ENCODE measurements around the gene CDK14. TPM values are rescaled to one million over a fixed set of nuclear protein-coding genes. Genes with fewer than 3 reads are reported as not detected.

CDK14 gene
- total and polyA plus RNA-seq, 2 donors (not counting 3 experiments of a cell fraction or from before 2014, with no cell fraction given) = 5.5 to 34.2 TPM

DNA sequence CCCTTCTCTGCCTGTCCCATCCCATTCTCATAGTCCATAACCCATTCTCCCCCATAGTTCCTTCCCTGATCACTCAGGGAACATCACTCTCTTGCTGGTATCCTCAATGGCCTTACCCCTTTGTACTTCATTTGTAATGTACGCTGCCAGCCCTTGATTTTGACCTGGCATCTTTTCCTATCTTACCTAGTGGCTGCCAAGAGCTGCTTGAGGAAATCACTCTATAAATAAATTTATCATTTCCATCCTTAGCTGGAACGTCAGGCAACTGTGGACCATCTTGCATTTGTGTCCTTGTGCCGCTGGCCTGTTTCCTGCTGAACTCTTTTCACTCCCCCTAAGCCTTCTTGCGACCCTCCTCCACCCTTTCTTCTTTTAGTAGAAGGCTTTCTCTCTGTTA lies 14.0 kb downstream of the CDK14 start:
- POLR2A ChIA-PET = no interaction called here
- H3K36me3 ChIP-seq (ENCODE audit: control insufficient read depth in 2 of 2, extremely low read depth in 1 of 2, insufficient read depth in 2 of 2, low read length in 2 of 2) = no peaks in the 10 kb centered on the region
- dilution Hi-C loops (cut with MboI; ENCODE audit: extremely low pct_ligation_motif_present, low sequenced_read_pairs) = no loop called here
- FAIRE-seq (no peak), DNase-seq (ENCODE audit: low read depth, low spot score) (no peak)
- TF ChIP-seq FOS (IDR thresholded peaks at IDR 0.05; ENCODE audit: borderline replicate concordance, insufficient read depth, low read length) (no peak), GATA2 (IDR thresholded peaks at IDR 0.05; ENCODE audit: insufficient read depth, insufficient read length, low read depth, low read length) (no peak), POLR2A (IDR thresholded peaks at IDR 0.05; ENCODE audit: low read depth, low read length) (no peak), JUN (IDR thresholded peaks at IDR 0.05; ENCODE audit: borderline replicate concordance, insufficient read depth, insufficient read length, low read depth) (no peak), MYC (IDR thresholded peaks at IDR 0.05; ENCODE audit: low read depth, low read length) (no peak), POLR2AphosphoS5 (IDR thresholded peaks at IDR 0.05; ENCODE audit: insufficient read depth, low read depth, low read length) (no peak), EZH2 (IDR thresholded peaks at IDR 0.05; ENCODE audit: borderline replicate concordance, low read depth, low read length, severe bottlenecking) (no peak)
- TF ChIP-seq, protein P1, sequence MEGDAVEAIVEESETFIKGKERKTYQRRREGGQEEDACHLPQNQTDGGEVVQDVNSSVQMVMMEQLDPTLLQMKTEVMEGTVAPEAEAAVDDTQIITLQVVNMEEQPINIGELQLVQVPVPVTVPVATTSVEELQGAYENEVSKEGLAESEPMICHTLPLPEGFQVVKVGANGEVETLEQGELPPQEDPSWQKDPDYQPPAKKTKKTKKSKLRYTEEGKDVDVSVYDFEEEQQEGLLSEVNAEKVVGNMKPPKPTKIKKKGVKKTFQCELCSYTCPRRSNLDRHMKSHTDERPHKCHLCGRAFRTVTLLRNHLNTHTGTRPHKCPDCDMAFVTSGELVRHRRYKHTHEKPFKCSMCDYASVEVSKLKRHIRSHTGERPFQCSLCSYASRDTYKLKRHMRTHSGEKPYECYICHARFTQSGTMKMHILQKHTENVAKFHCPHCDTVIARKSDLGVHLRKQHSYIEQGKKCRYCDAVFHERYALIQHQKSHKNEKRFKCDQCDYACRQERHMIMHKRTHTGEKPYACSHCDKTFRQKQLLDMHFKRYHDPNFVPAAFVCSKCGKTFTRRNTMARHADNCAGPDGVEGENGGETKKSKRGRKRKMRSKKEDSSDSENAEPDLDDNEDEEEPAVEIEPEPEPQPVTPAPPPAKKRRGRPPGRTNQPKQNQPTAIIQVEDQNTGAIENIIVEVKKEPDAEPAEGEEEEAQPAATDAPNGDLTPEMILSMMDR (IDR thresholded peaks at IDR 0.05; ENCODE audit: extremely low read depth in 1 of 2, insufficient read depth in 1 of 2, low read depth in 1 of 2, low read length in 2 of 2) = no peak
- TF ChIP-seq, protein P2, sequence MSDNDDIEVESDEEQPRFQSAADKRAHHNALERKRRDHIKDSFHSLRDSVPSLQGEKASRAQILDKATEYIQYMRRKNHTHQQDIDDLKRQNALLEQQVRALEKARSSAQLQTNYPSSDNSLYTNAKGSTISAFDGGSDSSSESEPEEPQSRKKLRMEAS (IDR thresholded peaks at IDR 0.05; ENCODE audit: insufficient read depth, insufficient read length) = no peak
- no peaks in the 10 kb centered on the region for H3K27me3 ChIP-seq (ENCODE audit: control insufficient read depth in 2 of 2, insufficient read depth in 2 of 2, low read length in 2 of 2)
- H3K27ac ChIP-seq (ENCODE audit: insufficient read depth, low read depth, low read length) = no peak overlapping the region
- no peak overlapping the region for H2AFZ ChIP-seq (ENCODE audit: low read depth, low read length)
- H4K20me1 ChIP-seq (replicated peaks; ENCODE audit: control insufficient read depth, extremely low read depth, insufficient read depth, low read length) = no peaks in the 10 kb centered on the region
- H3K9ac ChIP-seq (replicated peaks; ENCODE audit: extremely low read depth, insufficient read depth, low read length) = no peak overlapping the region
- CTCF ChIA-PET = interaction anchor here (1.1 kb wide), 1 partner anchor 11 kb away, joined by 3 read pairs; no protein-coding TSS in a partner anchor
- H3K4me2 ChIP-seq (ENCODE audit: insufficient read depth, low read length) = no peak overlapping the region
- H3K9me1 ChIP-seq (replicated peaks; ENCODE audit: control insufficient read depth, extremely low read depth, insufficient read depth, low read length) = no peaks in the 10 kb centered on the region
- peaks cover 14% of the 10 kb centered on the region for H3K79me2 ChIP-seq (ENCODE audit: control insufficient read depth, insufficient read depth, low read length)
- peaks cover 11% of the 10 kb centered on the region for H3K4me1 ChIP-seq (ENCODE audit: control insufficient read depth, extremely low read depth, insufficient read depth, low read length)
- H3K9me3 ChIP-seq (replicated peaks; ENCODE audit: control insufficient read depth, insufficient read depth, low read length) = no peaks in the 10 kb centered on the region
- no TSS peak for BruUV-seq (replicated peaks)
- no peak overlapping the region for H3K4me3 ChIP-seq (replicated peaks in 1 of 3; ENCODE audit: insufficient read depth in 1 of 3, low read depth in 1 of 3, low read length in 3 of 3)
- intact Hi-C loops (cut with micrococcal nuclease) = no loop called here
